GM12878 (cell line): ENCODE measurements around the gene RASGRP2.

ENCODE experiments used
- ASH2L ChIP-seq: fragments of 300-600, 200-600 bp; sonication (generic); IDR thresholded peaks from 2 replicates; pipeline ENCODE4 v1.6.1; 2017; ENCODE audit warnings: low read depth, mild to moderate bottlenecking, borderline replicate concordance
- EGR1 ChIP-seq, 2 experiments: IDR thresholded peaks; 1 replicate in 1 of 2; 2 replicates in 1 of 2; pipeline ENCODE4 v1.6.1; 2011 to 2012; ENCODE audit warnings: low read depth in 2 of 2, low read length in 2 of 2, borderline replicate concordance in 1 of 2, mild to moderate bottlenecking in 1 of 2, moderate library complexity in 1 of 2
- RAD51 ChIP-seq: fragments of 450-650 bp; IDR thresholded peaks from 2 replicates; pipeline ENCODE4 v1.6.1; 2016; ENCODE audit warnings: moderate library complexity, mild to moderate bottlenecking, inconsistent platforms
- ZNF274 ChIP-seq: IDR thresholded peaks from one replicate; pipeline ENCODE4 v1.8.0; 2011; ENCODE audit not compliant: insufficient read length, insufficient read depth
- TF ChIP-seq, protein P1 (sequence below), 3 experiments: IDR thresholded peaks in 2 of 3; conservative IDR thresholded peaks in 1 of 3; 2 replicates each; pipeline ENCODE4 v1.5.1; 2011; ENCODE audit warnings: low read depth in 3 of 3, low read length in 3 of 3, mild to moderate bottlenecking in 3 of 3, control low read depth in 2 of 3, moderate library complexity in 2 of 3, inconsistent platforms in 1 of 3, mixed read lengths in 1 of 3; ENCODE audit not compliant: control insufficient read depth in 2 of 3, insufficient read depth in 1 of 3; ENCODE audit errors: extremely low read depth in 1 of 3
- TF ChIP-seq, protein P2 (sequence below): IDR thresholded peaks from 2 replicates; pipeline ENCODE4 v1.6.1; 2012; ENCODE audit warnings: low read depth, low read length, improper control_type of control experiment

DNA sequence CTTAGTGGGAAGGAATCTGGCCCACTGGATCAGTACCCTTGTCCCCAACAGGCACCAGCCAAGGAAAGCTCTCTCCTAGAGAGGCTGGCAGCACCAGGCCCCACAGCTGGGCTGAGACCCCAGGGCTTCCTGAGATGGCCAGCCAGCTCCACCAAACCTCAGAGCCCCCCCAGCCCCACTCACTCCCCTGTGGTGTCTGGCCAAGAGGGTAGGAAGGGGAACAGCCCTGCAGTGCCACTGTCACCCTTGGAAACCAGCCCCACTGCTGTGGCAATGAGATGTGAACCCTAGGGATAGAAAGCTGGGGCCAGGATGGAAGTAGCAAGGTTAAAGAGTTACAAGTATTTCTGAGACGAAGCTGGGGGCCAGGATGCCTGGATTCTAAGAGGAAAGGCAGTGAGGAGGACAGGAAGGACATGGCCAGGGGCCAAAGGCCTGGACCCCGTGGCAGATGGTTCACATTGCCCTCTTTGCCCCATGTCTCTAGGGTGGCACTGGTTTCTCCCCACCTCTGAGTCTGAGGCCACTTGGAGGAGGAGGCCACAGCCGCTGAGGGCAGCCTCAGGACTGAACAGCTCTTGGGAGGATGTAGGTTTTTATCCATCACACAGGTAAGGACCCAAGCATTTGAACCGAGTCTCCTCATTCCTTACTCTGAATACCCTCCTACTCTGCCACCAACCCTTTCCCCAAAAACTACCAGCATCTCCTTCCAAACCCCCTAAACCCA, 49.8 kb downstream of the RASGRP2 start:
- TF ChIP-seq EGR1 (IDR thresholded peaks at IDR 0.05; ENCODE audit: borderline replicate concordance in 1 of 2, low read depth in 2 of 2, low read length in 2 of 2): no peak
- TF ChIP-seq, protein P1, sequence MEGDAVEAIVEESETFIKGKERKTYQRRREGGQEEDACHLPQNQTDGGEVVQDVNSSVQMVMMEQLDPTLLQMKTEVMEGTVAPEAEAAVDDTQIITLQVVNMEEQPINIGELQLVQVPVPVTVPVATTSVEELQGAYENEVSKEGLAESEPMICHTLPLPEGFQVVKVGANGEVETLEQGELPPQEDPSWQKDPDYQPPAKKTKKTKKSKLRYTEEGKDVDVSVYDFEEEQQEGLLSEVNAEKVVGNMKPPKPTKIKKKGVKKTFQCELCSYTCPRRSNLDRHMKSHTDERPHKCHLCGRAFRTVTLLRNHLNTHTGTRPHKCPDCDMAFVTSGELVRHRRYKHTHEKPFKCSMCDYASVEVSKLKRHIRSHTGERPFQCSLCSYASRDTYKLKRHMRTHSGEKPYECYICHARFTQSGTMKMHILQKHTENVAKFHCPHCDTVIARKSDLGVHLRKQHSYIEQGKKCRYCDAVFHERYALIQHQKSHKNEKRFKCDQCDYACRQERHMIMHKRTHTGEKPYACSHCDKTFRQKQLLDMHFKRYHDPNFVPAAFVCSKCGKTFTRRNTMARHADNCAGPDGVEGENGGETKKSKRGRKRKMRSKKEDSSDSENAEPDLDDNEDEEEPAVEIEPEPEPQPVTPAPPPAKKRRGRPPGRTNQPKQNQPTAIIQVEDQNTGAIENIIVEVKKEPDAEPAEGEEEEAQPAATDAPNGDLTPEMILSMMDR (IDR thresholded peaks at IDR 0.05 in 2 of 3, conservative IDR thresholded peaks at IDR 0.05 in 1 of 3; ENCODE audit: control insufficient read depth in 2 of 3, extremely low read depth in 1 of 3, insufficient read depth in 1 of 3, low read depth in 3 of 3, low read length in 3 of 3): no peak
- no peak for TF ChIP-seq RAD51
- TF ChIP-seq ASH2L: no peak
- TF ChIP-seq, protein P2, sequence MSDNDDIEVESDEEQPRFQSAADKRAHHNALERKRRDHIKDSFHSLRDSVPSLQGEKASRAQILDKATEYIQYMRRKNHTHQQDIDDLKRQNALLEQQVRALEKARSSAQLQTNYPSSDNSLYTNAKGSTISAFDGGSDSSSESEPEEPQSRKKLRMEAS: no peak
- no peak for TF ChIP-seq ZNF274
